HuH-7 (cell line): ENCODE data around the gene MORN1.

ENCODE experiments used
- DNase-seq: peaks from one replicate; pipeline ENCODE4 v3.0.0; 2011; ENCODE audit warnings: low spot score

Gene MORN1

GRCh38 chr1:2272686-2273400 lies 118.5 kb downstream of the MORN1 start:
- no peak for DNase-seq

GRCh38 chr1:2271841-2272655 lies 119.3 kb downstream of the MORN1 start:
- DNase-seq, result peak; percentile 75
